H1 (cell line): Measurements from ENCODE around the gene PRR33. TPM values are rescaled to one million over a fixed set of nuclear protein-coding genes. Genes with fewer than 3 reads are reported as not detected.

ENCODE experiments used
- BCL11A ChIP-seq, 2 experiments: IDR thresholded peaks; one replicate each; pipeline ENCODE4 v1.6.1; 2011; ENCODE audit warnings: low read depth in 2 of 2, low read length in 2 of 2, mild to moderate bottlenecking in 2 of 2
- BRCA1 ChIP-seq: IDR thresholded peaks from 2 replicates; pipeline ENCODE4 v1.6.1; 2012; ENCODE audit warnings: low read depth, low read length, improper control_type of control experiment
- POLR2A ChIP-seq, 2 experiments: IDR thresholded peaks; 1 replicate in 1 of 2; 2 replicates in 1 of 2; pipeline ENCODE4 v1.6.1; 2011; ENCODE audit warnings: low read depth in 2 of 2, low read length in 2 of 2, mild to moderate bottlenecking in 2 of 2; ENCODE audit errors: control extremely low read depth in 1 of 2
- RAD21 ChIP-seq, 2 experiments: IDR thresholded peaks in 1 of 2; conservative IDR thresholded peaks in 1 of 2; 2 replicates each; pipeline ENCODE4 v1.6.1; 2011; ENCODE audit warnings: low read depth in 2 of 2, low read length in 2 of 2, improper control_type of control experiment in 1 of 2, inconsistent platforms in 1 of 2, mild to moderate bottlenecking in 1 of 2, moderate library complexity in 1 of 2
- RFX5 ChIP-seq: IDR thresholded peaks from 2 replicates; pipeline ENCODE4 v1.6.1; 2011; ENCODE audit warnings: low read depth, low read length, improper control_type of control experiment, borderline replicate concordance
- microRNA-seq, 2 experiments: library from miRNA; unstranded; fragments of <30 nt; microRNA quantifications; one replicate each; pipeline versions ENCODE4 to v1.2.0, GENCODE V29; 2016 to 2020; ENCODE audit warnings: borderline microRNAs expressed in 2 of 2, borderline number of aligned reads in 2 of 2, borderline replicate concordance in 1 of 2
- polyA plus RNA-seq, 7 experiments: library from polyadenylated mRNA; depleted of rRNA in 3 of 7; stranded (reverse) in 5 of 7; unstranded in 2 of 7; fragments of >200 nt in 5 of 7; fragments of 200-250 nt in 2 of 7; gene quantifications; 1 replicate in 5 of 7; 2 replicates in 1 of 7; 4 replicates in 1 of 7; pipeline versions ENCODE4 v1.2.1 to v1.2.3, GENCODE V29; 2011 to 2013; ENCODE audit warnings: missing spikeins in 2 of 7, mixed read lengths in 2 of 7
- small RNA-seq: library from polyadenylated mRNA; stranded (forward); fragments of <200 nt; extraction: miRNeasy Mini kit (QIAGEN cat#:217004); gene quantifications from one replicate; pipeline ENCODE3, GENCODE V24; 2013; ENCODE audit not compliant: insufficient read depth
- total RNA-seq: library from RNA; stranded (reverse); fragmentation: NEBNext Ultra II Directional; extraction: Animal tissue kit (Norgen Biotek cat#: 25700); gene quantifications from 2 replicates; pipeline ENCODE4 v1.2.1, GENCODE V29; 2021
- TF ChIP-seq, protein P1 (sequence below), 3 experiments: IDR thresholded peaks; 1 replicate in 2 of 3; 2 replicates in 1 of 3; pipeline versions ENCODE4 v1.5.1 to v1.6.1; 2011; ENCODE audit warnings: low read length in 3 of 3, mild to moderate bottlenecking in 3 of 3, inconsistent platforms in 2 of 3, low read depth in 1 of 3, moderate library complexity in 1 of 3; ENCODE audit not compliant: insufficient read depth in 1 of 3; ENCODE audit errors: control extremely low read depth in 1 of 3

Gene PRR33
- total and polyA plus RNA-seq, 2 of the 8 experiments (the other 6 are each of a cell fraction or from before 2014, with no cell fraction given) = 0.02 TPM; not detected in 1

DNA sequence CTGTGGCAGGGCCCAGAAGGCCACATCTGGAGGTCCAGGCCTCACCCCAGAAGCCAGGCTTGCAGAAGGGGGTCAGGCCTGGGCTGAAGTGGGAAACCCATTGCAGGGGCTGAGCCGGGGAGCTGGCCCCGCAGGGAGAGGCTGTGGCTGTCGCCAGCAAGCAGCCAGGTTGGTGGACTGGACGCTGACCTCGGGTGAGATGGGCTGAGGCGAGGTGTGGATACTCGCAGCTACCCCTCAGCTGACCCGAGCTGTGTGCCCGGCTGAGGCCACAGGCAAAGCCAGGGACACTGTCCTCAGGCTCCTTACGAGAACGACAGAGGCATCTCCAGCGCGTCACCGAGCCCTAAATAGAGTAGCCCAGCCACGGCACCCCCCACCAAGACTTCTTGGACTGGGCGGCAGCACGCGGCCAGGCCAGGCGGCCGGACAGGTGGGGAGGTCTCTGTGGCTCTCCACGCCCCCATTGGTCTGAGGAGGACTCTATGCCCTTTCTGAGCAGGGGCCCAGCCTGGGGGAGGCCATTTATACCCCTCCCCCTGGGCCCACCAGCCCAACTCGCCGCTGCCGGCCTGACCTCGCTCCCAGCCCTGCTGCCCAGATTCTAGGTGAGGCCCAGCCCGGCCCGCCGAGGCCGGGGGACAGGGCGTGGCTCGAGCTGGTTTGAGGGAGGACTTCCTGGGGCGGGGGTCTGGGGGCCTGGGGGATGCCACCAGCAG lies 53.1 kb downstream of the PRR33 start, which contains the start of gene TNNI2 (continued):
- TF ChIP-seq BCL11A (IDR thresholded peaks at IDR 0.05; ENCODE audit: low read depth in 2 of 2, low read length in 2 of 2) = no peak
- no peak for TF ChIP-seq POLR2A (IDR thresholded peaks at IDR 0.05; ENCODE audit: control extremely low read depth in 1 of 2, low read depth in 2 of 2, low read length in 2 of 2)
- no peak for TF ChIP-seq RFX5
- no peak for TF ChIP-seq BRCA1
- TF ChIP-seq, protein P1, sequence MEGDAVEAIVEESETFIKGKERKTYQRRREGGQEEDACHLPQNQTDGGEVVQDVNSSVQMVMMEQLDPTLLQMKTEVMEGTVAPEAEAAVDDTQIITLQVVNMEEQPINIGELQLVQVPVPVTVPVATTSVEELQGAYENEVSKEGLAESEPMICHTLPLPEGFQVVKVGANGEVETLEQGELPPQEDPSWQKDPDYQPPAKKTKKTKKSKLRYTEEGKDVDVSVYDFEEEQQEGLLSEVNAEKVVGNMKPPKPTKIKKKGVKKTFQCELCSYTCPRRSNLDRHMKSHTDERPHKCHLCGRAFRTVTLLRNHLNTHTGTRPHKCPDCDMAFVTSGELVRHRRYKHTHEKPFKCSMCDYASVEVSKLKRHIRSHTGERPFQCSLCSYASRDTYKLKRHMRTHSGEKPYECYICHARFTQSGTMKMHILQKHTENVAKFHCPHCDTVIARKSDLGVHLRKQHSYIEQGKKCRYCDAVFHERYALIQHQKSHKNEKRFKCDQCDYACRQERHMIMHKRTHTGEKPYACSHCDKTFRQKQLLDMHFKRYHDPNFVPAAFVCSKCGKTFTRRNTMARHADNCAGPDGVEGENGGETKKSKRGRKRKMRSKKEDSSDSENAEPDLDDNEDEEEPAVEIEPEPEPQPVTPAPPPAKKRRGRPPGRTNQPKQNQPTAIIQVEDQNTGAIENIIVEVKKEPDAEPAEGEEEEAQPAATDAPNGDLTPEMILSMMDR (IDR thresholded peaks at IDR 0.05; ENCODE audit: control extremely low read depth in 1 of 3, insufficient read depth in 1 of 3, low read depth in 1 of 3, low read length in 3 of 3) = no peak
- TF ChIP-seq RAD21 (IDR thresholded peaks at IDR 0.05 in 1 of 2, conservative IDR thresholded peaks at IDR 0.05 in 1 of 2; ENCODE audit: low read depth in 2 of 2, low read length in 2 of 2) = no peak

Small RNA genes within 50 kb of the gene (microRNA-seq; reads per million reads assigned to microRNA genes)
- gene MIR4298 (0 reads per million in 2 experiments), gene MIR7847 (0 reads per million in 2 experiments)

Small RNA genes within 50 kb of the gene (small RNA-seq; reads per million reads assigned to genes)
- not detected for gene AC051649.1
- not detected for gene MIR4298

Other genes with a start within 250 kb of the PRR33 start
- not detected in 2 replicates for gene KRTAP5-6, start 194.7 kb downstream of the PRR33 start, total RNA-seq
- not detected in 2 replicates for gene KRTAP5-6, start 194.7 kb downstream of the PRR33 start, polyA plus RNA-seq (2011; rRNA removed)
- gene IFITM10, start 141.3 kb downstream of the PRR33 start, total RNA-seq = 0.22 and 0.23 TPM in 2 replicates
- 0.08 and 0.14 TPM in 2 replicates for gene IFITM10, start 141.3 kb downstream of the PRR33 start, polyA plus RNA-seq (2011; rRNA removed)
- gene CTSD, start 128.0 kb downstream of the PRR33 start, total RNA-seq = 169 and 182 TPM in 2 replicates
- gene CTSD, start 128.0 kb downstream of the PRR33 start, polyA plus RNA-seq (2011; rRNA removed) = 173 and 243 TPM in 2 replicates
- gene SYT8, start 56.9 kb downstream of the PRR33 start, total RNA-seq = not detected in 2 replicates
- gene SYT8, start 56.9 kb downstream of the PRR33 start, polyA plus RNA-seq (2011; rRNA removed) = not detected in 2 replicates
- gene TNNI2, start 52.9 kb downstream of the PRR33 start, total RNA-seq = not detected in 2 replicates
- 0.39 TPM in 1 of 2 replicates, not detected in the other for gene TNNI2, start 52.9 kb downstream of the PRR33 start, polyA plus RNA-seq (2011; rRNA removed)
- gene LSP1, start 38.8 kb downstream of the PRR33 start, total RNA-seq = not detected in 2 replicates
- gene LSP1, start 38.8 kb downstream of the PRR33 start, polyA plus RNA-seq (2011; rRNA removed) = 0.03 TPM in 1 of 2 replicates, not detected in the other
- not detected in 2 replicates for gene TNNT3, start 27.8 kb upstream of the PRR33 start, total RNA-seq
- gene TNNT3, start 27.8 kb upstream of the PRR33 start, polyA plus RNA-seq (2011; rRNA removed) = not detected in 2 replicates
- gene MRPL23, start 55.4 kb upstream of the PRR33 start, total RNA-seq = 86.0 and 86.4 TPM in 2 replicates
- 244 and 281 TPM in 2 replicates for gene MRPL23, start 55.4 kb upstream of the PRR33 start, polyA plus RNA-seq (2011; rRNA removed)
- gene H19, start 105.9 kb upstream of the PRR33 start, total RNA-seq = 5.2 and 5.6 TPM in 2 replicates
- 10.0 and 16.2 TPM in 2 replicates for gene H19, start 105.9 kb upstream of the PRR33 start, polyA plus RNA-seq (2011; rRNA removed)
- gene IGF2, start 247.5 kb upstream of the PRR33 start, total RNA-seq = 1.3 and 1.5 TPM in 2 replicates
- 0.74 and 2.0 TPM in 2 replicates for gene IGF2, start 247.5 kb upstream of the PRR33 start, polyA plus RNA-seq (2011; rRNA removed)